Heart left ventricle (tissue), 16 donors: ENCODE results near the gene IL31RA. TPM values are rescaled to one million over a fixed set of nuclear protein-coding genes. Genes with fewer than 3 reads are reported as not detected.

ENCODE experiments used
- ATAC-seq, 4 donors: fragments of 200-7000 bp; cut with Tn5 transposase; one replicate each; pipeline ENCODE4 v1.9.1; 2020 to 2022; ENCODE audit warnings: moderate library complexity in 4 of 4, mild to moderate bottlenecking in 3 of 4, moderate number of reproducible peaks in 1 of 4
- DNase-seq, 5 donors: peaks; one replicate each; pipeline ENCODE4 v3.0.0-alpha.2; 2020
- H3K27ac ChIP-seq, 12 donors: fragments of 200-600 bp; sonication (generic) in 4 of 12; one replicate each; pipeline versions ENCODE4 v1.5.0 to v1.8.0; 2016 to 2022; ENCODE audit warnings: mild to moderate bottlenecking in 2 of 12
- H3K27me3 ChIP-seq, 9 donors: fragments of 200-600 bp; sonication (generic) in 2 of 9; one replicate each; pipeline versions ENCODE4 v1.5.1 to v1.8.0; 2016 to 2022; ENCODE audit warnings: mild to moderate bottlenecking in 3 of 9
- H3K36me3 ChIP-seq, 9 donors: fragments of 200-600 bp; sonication (generic) in 2 of 9; one replicate each; pipeline versions ENCODE4 v1.5.0 to v1.8.0; 2018 to 2022; ENCODE audit warnings: mild to moderate bottlenecking in 2 of 9
- H3K4me1 ChIP-seq, 12 donors: fragments of 200-600 bp; sonication (generic) in 4 of 12; one replicate each; pipeline versions ENCODE4 v1.5.0 to v1.8.0; 2016 to 2022; ENCODE audit warnings: mild to moderate bottlenecking in 3 of 12
- H3K4me3 ChIP-seq, 12 donors: fragments of 200-600 bp; sonication (generic) in 4 of 12; one replicate each; pipeline versions ENCODE4 v1.5.0 to v1.8.0; 2017 to 2022; ENCODE audit warnings: mild to moderate bottlenecking in 9 of 12, moderate library complexity in 4 of 12
- H3K9me3 ChIP-seq, 12 donors: fragments of 200-600 bp; sonication (generic) in 4 of 12; one replicate each; pipeline versions ENCODE4 v1.5.0 to v1.8.0; 2016 to 2022; ENCODE audit warnings: mild to moderate bottlenecking in 1 of 12
- POLR2A ChIP-seq, 2 donors: fragments of 450-650 bp; IDR thresholded peaks; one replicate each; pipeline ENCODE4 v1.6.1; 2017; ENCODE audit warnings: antibody characterized with exemption in 2 of 2, mild to moderate bottlenecking in 2 of 2, moderate library complexity in 2 of 2
- WGBS, 4 donors: extraction: QIAGEN DNeasy Blood & Tissue Kit in 2 of 4; methylation state at CpG; one replicate each; pipeline versions ENCODE4 v1.1.5 to v1.1.7; 2013 to 2018; 5-methylcytosine and 5-hydroxymethylcytosine counted together
- intact Hi-C, 10 donors: fragments of 100-400 bp; cut with DNase I; formaldehyde crosslinking; loops; one replicate each; pipeline versions ENCODE4 v1.11.1 to v1.14.2; 2022
- polyA plus RNA-seq, 2 donors: library from polyadenylated mRNA; stranded (reverse); fragments of 200-250 nt; gene quantifications; one replicate each; pipeline ENCODE4 v1.2.3, GENCODE V29; 2013
- total RNA-seq, 9 donors: library from RNA; depleted of rRNA in 2 of 9; stranded (reverse); fragments of >200 nt in 2 of 9; fragmentation: NEBNext Ultra II Directional in 3 of 9; extraction: Animal tissue kit (Norgen Biotek cat#: 25700) in 3 of 9; gene quantifications; one replicate each; pipeline versions ENCODE4 v1.1.0 to v1.2.4, GENCODE V29; 2016 to 2023
- TF ChIP-seq, protein P1 (sequence below), 12 donors: fragments of 200-600 bp; sonication (generic) in 4 of 12; IDR thresholded peaks; one replicate each; pipeline versions ENCODE4 v1.5.0 to v1.8.0; 2018 to 2022; ENCODE audit warnings: antibody characterized with exemption in 12 of 12, mild to moderate bottlenecking in 5 of 12
- donor health status: ischemic (EF 13 %, LVEDD 7.1; RV severe dilation, severe dysfunction).
- donor health status: healthy with polysubstance abuse.
- donor health status: DM: no; HTN: yes; CAD: no.
- donor health status: DM: no; HTN: no; CAD: no.
- donor health status: ischemic (EF 25% LVEDD 6.9; RV normal size, moderate dysfunction).
- donor health status: ischemic (EF 25% LVEDD 5.7; RV mildly dilated, moderate dysfunction).
- donor health status: healthy.
- donor health status: DM: yes; HTN: yes; CAD: no.
- donor health status: ischemic (EF 35%, LVEDD 5.7; RV mildly dilated, moderate dysfunction).
- donor health status: nonischemic (EF 11% LVEDD 7.7; RV severe dilation, severe dysfunction).
- donor health status: DM: yes; HTN: yes; CAD: no.
- donor health status: PGD.
- donor health status: ischemic (EF 29% LVEDD 5.4; RV normal size, mild dysfunction).
- donor health status: nonischemic (EF 23%, LVEDD 6.1; RV moderate dilation, normal function).

The IL31RA gene
- total and polyA plus RNA-seq, 11 donors = 0.12 to 2.2 (median 0.47) TPM; not detected in 5

DNA sequence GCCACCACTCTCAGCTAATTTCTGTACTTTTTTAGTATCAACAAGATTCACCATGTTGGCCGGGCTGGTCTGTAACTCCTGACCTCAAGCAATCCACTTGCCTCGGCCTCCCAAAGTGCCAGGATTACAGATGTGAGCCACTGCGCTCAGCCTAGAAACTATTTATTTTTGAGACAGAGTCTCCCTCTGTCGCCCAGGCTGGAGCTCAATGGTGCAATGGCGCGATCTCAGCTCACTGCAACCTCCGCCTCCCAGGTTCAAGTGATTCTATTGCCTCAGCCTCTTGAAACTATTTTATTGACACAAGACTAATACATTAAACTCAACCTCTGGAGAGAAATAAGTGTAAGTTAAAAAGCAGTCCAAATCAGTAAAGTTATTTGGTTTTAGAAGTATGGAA lies 109.6 kb downstream of the IL31RA start:
- TF ChIP-seq POLR2A (IDR thresholded peaks at IDR 0.05) = no peak
- TF ChIP-seq, protein P1, sequence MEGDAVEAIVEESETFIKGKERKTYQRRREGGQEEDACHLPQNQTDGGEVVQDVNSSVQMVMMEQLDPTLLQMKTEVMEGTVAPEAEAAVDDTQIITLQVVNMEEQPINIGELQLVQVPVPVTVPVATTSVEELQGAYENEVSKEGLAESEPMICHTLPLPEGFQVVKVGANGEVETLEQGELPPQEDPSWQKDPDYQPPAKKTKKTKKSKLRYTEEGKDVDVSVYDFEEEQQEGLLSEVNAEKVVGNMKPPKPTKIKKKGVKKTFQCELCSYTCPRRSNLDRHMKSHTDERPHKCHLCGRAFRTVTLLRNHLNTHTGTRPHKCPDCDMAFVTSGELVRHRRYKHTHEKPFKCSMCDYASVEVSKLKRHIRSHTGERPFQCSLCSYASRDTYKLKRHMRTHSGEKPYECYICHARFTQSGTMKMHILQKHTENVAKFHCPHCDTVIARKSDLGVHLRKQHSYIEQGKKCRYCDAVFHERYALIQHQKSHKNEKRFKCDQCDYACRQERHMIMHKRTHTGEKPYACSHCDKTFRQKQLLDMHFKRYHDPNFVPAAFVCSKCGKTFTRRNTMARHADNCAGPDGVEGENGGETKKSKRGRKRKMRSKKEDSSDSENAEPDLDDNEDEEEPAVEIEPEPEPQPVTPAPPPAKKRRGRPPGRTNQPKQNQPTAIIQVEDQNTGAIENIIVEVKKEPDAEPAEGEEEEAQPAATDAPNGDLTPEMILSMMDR (IDR thresholded peaks at IDR 0.05) = no peak
- peaks cover 0 to 100% (median 96%) of the 10 kb centered on the region in 9 donors for H3K36me3 ChIP-seq
- no peak overlapping the region for H3K4me3 ChIP-seq
- H3K9me3 ChIP-seq = no peaks in the 10 kb centered on the region
- DNase-seq = no peak
- no peaks in the 10 kb centered on the region for H3K27me3 ChIP-seq
- 97 to 99% (median 98%) methylated on average over 7 of the region's 7 CpGs for WGBS, 4 donors
- no peak overlapping the region for H3K27ac ChIP-seq
- intact Hi-C loops = no loop called here
- peaks cover 0 to 7% (median 0%) of the 10 kb centered on the region in 12 donors for H3K4me1 ChIP-seq
- ATAC-seq = no peak

DNA sequence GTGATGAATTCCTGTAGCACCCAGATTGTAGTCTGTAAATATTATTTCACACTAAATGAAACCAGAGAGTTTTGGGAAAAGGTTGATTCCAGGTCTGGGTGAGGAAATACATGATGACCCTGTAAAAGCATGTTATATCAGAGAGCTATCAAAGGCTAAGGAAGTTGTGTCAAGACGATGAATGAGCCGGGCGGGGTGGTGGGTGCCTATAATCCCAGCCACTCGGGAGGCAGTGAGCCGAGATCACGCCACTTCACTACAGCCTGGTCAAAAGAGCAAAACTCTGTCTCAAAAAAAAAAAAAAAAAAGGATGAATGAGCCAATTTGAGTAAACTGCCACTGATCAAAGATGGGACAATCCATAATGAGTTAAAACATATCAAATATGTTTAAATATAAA lies 114.4 kb downstream of the IL31RA start:
- ATAC-seq (no peak), DNase-seq (no peak)
- TF ChIP-seq POLR2A (IDR thresholded peaks at IDR 0.05) = no peak
- TF ChIP-seq, protein P1 (IDR thresholded peaks at IDR 0.05) = no peak
- Histone ChIP-seq H3K27ac (no peak overlapping the region), H3K9me3 (no peaks in the 10 kb centered on the region), H3K36me3 (peaks cover 0 to 100% (median 80%) of the 10 kb centered on the region in 9 donors), H3K4me1 (peaks cover 0 to 20% (median 3%) of the 10 kb centered on the region in 12 donors), H3K4me3 (no peak overlapping the region), H3K27me3 (no peaks in the 10 kb centered on the region)
- intact Hi-C loops = no loop called here
- 50 to 74% (median 68%) methylated on average over 6 of the region's 6 CpGs for WGBS, 4 donors

DNA sequence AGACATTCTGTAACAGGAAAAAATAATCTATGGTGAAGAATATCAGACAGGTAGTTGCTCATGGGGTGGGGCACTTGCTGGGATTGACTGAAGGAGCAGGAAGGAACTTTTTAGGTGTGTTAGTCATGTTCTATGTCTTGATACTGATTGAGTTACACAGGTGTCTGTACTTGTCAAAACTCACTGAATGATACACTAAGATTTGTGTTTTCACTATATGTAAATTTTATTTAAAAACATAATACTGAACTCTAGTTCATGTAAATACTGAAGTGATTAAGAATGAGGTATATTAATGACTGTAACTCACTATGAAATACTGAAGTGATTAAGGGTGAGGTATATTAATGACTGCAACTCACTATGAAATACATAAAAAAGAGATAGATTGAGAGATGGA lies 115.1 kb downstream of the IL31RA start:
- H3K27ac ChIP-seq = no peak overlapping the region
- DNase-seq (no peak), ATAC-seq (no peak)
- peaks cover 0 to 27% (median 4%) of the 10 kb centered on the region in 12 donors for H3K4me1 ChIP-seq
- TF ChIP-seq POLR2A (IDR thresholded peaks at IDR 0.05) = no peak
- TF ChIP-seq, protein P1 (IDR thresholded peaks at IDR 0.05) = no peak
- intact Hi-C loops = no loop called here
- peaks cover 0 to 98% (median 72%) of the 10 kb centered on the region in 9 donors for H3K36me3 ChIP-seq
- H3K9me3 ChIP-seq = no peaks in the 10 kb centered on the region
- H3K4me3 ChIP-seq = no peak overlapping the region
- no peaks in the 10 kb centered on the region for H3K27me3 ChIP-seq

DNA sequence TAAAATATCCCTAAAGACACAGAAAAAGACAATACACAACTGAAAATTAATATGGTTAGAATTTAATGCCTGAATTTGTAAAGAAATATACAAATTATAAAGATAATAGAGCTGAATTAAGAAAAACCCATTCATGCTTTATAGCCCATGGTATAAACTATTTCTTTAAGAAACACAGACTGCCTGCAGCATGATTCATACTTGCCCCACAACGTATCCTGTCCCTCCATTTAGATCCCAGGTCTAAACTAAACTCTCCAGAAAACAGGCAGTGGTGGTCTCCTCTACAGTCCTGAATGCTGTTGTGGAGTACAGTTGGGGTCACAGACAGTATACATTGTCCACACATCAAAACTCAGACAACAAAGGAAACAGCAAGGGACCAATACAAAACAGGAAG lies 118.8 kb downstream of the IL31RA start:
- no peak overlapping the region for H3K4me3 ChIP-seq
- H3K27ac ChIP-seq = no peak overlapping the region
- H3K9me3 ChIP-seq = no peaks in the 10 kb centered on the region
- no peak for DNase-seq
- TF ChIP-seq, protein P1 (IDR thresholded peaks at IDR 0.05) = no peak
- TF ChIP-seq POLR2A (IDR thresholded peaks at IDR 0.05) = no peak
- peaks cover 0 to 97% (median 60%) of the 10 kb centered on the region in 9 donors for H3K36me3 ChIP-seq
- H3K4me1 ChIP-seq = peaks cover 0 to 51% (median 12%) of the 10 kb centered on the region in 12 donors
- no peaks in the 10 kb centered on the region for H3K27me3 ChIP-seq
- 24 to 49% (median 34%) methylated on average over 1 of the region's 1 CpG for WGBS, 4 donors
- no peak for ATAC-seq
- intact Hi-C loops = no loop called here

Other genes starting within 250 kb of the IL31RA start
- 10 to 100 TPM in 3 of 9 donors, 1 to 10 TPM in 6; 3.9 to 13.5 (median 7.3) TPM for gene SLC38A9, start 139.0 kb upstream of the IL31RA start, total RNA-seq
- 1 to 10 TPM; 6.3 TPM for gene SLC38A9, start 139.0 kb upstream of the IL31RA start, polyA plus RNA-seq
- gene DDX4, start 113.3 kb upstream of the IL31RA start, total RNA-seq = not detected
- not detected for gene DDX4, start 113.3 kb upstream of the IL31RA start, polyA plus RNA-seq
- gene IL6ST, start 143.6 kb downstream of the IL31RA start, total RNA-seq = 100 to 1,000 TPM; 106 to 239 (median 160) TPM
- gene IL6ST, start 143.6 kb downstream of the IL31RA start, polyA plus RNA-seq = 10 to 100 TPM; 24.6 to 52.4 TPM